WTC11 (cell line): Measurements from ENCODE around the gene KNDC1.

Experiments used
- CBFB ChIP-seq: sonication (generic); formaldehyde crosslinking; IDR thresholded peaks from 2 replicates; pipeline ENCODE4 v1.8.1; 2022; ENCODE audit warnings: mild to moderate bottlenecking, low read depth, missing genetic modification reagents
- CREB1 ChIP-seq: sonication (generic); formaldehyde crosslinking; IDR thresholded peaks from 2 replicates; pipeline ENCODE4 v1.8.0; 2023; ENCODE audit warnings: mild to moderate bottlenecking, missing genetic modification reagents
- CREM ChIP-seq: sonication (generic); formaldehyde crosslinking; IDR thresholded peaks from 2 replicates; pipeline ENCODE4 v1.8.1; 2022; ENCODE audit warnings: mild to moderate bottlenecking, missing genetic modification reagents, moderate library complexity
- ESRRA ChIP-seq: sonication (generic); formaldehyde crosslinking; IDR thresholded peaks from 2 replicates; pipeline ENCODE4 v1.8.1; 2022; ENCODE audit warnings: mild to moderate bottlenecking, missing genetic modification reagents, borderline replicate concordance
- ETV6 ChIP-seq: sonication (generic); formaldehyde crosslinking; IDR thresholded peaks from 2 replicates; pipeline ENCODE4 v1.8.1; 2022; ENCODE audit warnings: mild to moderate bottlenecking, missing genetic modification reagents
- FOXP1 ChIP-seq: sonication (generic); formaldehyde crosslinking; IDR thresholded peaks from 2 replicates; pipeline ENCODE4 v1.8.0; 2022; ENCODE audit warnings: missing genetic modification reagents, mild to moderate bottlenecking, moderate library complexity, borderline replicate concordance
- NR2C2 ChIP-seq: sonication (generic); formaldehyde crosslinking; IDR thresholded peaks from 2 replicates; pipeline ENCODE4 v1.8.0; 2022; ENCODE audit warnings: mild to moderate bottlenecking, missing genetic modification reagents
- TF ChIP-seq, protein P1 (sequence below): fragments of 200-600 bp; IDR thresholded peaks from 2 replicates; pipeline ENCODE4 v1.8.0; 2022; ENCODE audit warnings: antibody characterized with exemption
- TF ChIP-seq, protein P2 (sequence below): sonication (generic); formaldehyde crosslinking; IDR thresholded peaks from 2 replicates; pipeline ENCODE4 v1.8.1; 2022; ENCODE audit warnings: low read depth, mild to moderate bottlenecking, moderate library complexity, missing genetic modification reagents, borderline replicate concordance
- TF ChIP-seq, protein P3 (sequence below): sonication (generic); formaldehyde crosslinking; IDR thresholded peaks from 2 replicates; pipeline ENCODE4 v1.8.1; 2023; ENCODE audit warnings: mild to moderate bottlenecking, missing genetic modification reagents, moderate library complexity
- TF ChIP-seq, protein P4 (sequence below): sonication (generic); formaldehyde crosslinking; IDR thresholded peaks from 2 replicates; pipeline ENCODE4 v1.8.0; 2023; ENCODE audit warnings: mild to moderate bottlenecking, missing genetic modification reagents
- TF ChIP-seq, protein P5 (sequence below): sonication (generic); formaldehyde crosslinking; IDR thresholded peaks from 2 replicates; pipeline ENCODE4 v1.8.1; 2022; ENCODE audit warnings: low read depth, missing genetic modification reagents, borderline replicate concordance

DNA sequence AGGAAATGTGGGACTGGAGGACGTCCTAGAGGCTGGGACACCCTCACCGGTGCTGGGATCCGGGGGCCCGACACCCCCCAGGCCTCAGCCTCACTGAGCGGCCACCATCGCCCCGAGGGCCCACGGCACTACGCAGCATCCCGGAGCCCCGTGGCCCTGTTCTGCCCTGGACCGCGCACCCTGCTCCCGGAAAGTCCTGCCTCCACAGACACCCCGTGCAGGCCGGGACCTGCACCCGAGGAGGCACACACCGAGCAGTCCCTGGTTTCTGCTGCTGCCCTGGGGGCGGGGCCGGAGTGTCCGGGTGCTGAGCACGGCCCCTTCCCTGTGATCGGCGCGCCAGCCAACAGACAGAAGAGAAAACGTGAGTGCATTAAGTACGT, 18.1 kb upstream of the KNDC1 start:
- TF ChIP-seq, protein P1, sequence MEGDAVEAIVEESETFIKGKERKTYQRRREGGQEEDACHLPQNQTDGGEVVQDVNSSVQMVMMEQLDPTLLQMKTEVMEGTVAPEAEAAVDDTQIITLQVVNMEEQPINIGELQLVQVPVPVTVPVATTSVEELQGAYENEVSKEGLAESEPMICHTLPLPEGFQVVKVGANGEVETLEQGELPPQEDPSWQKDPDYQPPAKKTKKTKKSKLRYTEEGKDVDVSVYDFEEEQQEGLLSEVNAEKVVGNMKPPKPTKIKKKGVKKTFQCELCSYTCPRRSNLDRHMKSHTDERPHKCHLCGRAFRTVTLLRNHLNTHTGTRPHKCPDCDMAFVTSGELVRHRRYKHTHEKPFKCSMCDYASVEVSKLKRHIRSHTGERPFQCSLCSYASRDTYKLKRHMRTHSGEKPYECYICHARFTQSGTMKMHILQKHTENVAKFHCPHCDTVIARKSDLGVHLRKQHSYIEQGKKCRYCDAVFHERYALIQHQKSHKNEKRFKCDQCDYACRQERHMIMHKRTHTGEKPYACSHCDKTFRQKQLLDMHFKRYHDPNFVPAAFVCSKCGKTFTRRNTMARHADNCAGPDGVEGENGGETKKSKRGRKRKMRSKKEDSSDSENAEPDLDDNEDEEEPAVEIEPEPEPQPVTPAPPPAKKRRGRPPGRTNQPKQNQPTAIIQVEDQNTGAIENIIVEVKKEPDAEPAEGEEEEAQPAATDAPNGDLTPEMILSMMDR: no peak
- TF ChIP-seq, protein P2, sequence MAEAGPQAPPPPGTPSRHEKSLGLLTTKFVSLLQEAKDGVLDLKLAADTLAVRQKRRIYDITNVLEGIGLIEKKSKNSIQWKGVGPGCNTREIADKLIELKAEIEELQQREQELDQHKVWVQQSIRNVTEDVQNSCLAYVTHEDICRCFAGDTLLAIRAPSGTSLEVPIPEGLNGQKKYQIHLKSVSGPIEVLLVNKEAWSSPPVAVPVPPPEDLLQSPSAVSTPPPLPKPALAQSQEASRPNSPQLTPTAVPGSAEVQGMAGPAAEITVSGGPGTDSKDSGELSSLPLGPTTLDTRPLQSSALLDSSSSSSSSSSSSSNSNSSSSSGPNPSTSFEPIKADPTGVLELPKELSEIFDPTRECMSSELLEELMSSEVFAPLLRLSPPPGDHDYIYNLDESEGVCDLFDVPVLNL (CRISPR knock-in tag): no peak
- TF ChIP-seq CREM (no peak), FOXP1 (CRISPR knock-in tag) (no peak), ESRRA (CRISPR knock-in tag) (no peak), CREB1 (CRISPR knock-in tag) (no peak), NR2C2 (CRISPR knock-in tag) (no peak), CBFB (no peak), ETV6 (CRISPR knock-in tag) (no peak)
- TF ChIP-seq, protein P3, sequence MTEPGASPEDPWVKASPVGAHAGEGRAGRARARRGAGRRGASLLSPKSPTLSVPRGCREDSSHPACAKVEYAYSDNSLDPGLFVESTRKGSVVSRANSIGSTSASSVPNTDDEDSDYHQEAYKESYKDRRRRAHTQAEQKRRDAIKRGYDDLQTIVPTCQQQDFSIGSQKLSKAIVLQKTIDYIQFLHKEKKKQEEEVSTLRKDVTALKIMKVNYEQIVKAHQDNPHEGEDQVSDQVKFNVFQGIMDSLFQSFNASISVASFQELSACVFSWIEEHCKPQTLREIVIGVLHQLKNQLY (CRISPR knock-in tag): no peak
- TF ChIP-seq, protein P4, sequence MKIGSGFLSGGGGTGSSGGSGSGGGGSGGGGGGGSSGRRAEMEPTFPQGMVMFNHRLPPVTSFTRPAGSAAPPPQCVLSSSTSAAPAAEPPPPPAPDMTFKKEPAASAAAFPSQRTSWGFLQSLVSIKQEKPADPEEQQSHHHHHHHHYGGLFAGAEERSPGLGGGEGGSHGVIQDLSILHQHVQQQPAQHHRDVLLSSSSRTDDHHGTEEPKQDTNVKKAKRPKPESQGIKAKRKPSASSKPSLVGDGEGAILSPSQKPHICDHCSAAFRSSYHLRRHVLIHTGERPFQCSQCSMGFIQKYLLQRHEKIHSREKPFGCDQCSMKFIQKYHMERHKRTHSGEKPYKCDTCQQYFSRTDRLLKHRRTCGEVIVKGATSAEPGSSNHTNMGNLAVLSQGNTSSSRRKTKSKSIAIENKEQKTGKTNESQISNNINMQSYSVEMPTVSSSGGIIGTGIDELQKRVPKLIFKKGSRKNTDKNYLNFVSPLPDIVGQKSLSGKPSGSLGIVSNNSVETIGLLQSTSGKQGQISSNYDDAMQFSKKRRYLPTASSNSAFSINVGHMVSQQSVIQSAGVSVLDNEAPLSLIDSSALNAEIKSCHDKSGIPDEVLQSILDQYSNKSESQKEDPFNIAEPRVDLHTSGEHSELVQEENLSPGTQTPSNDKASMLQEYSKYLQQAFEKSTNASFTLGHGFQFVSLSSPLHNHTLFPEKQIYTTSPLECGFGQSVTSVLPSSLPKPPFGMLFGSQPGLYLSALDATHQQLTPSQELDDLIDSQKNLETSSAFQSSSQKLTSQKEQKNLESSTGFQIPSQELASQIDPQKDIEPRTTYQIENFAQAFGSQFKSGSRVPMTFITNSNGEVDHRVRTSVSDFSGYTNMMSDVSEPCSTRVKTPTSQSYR (CRISPR knock-in tag): no peak
- TF ChIP-seq, protein P5, sequence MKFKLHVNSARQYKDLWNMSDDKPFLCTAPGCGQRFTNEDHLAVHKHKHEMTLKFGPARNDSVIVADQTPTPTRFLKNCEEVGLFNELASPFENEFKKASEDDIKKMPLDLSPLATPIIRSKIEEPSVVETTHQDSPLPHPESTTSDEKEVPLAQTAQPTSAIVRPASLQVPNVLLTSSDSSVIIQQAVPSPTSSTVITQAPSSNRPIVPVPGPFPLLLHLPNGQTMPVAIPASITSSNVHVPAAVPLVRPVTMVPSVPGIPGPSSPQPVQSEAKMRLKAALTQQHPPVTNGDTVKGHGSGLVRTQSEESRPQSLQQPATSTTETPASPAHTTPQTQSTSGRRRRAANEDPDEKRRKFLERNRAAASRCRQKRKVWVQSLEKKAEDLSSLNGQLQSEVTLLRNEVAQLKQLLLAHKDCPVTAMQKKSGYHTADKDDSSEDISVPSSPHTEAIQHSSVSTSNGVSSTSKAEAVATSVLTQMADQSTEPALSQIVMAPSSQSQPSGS (CRISPR knock-in tag): no peak
